HEK293T (cell line): ENCODE results near the gene ACYP1.

Experiments used
- PKNOX1 ChIP-seq: fragments of 450-650 bp; IDR thresholded peaks from 2 replicates; pipeline ENCODE4 v1.6.1; 2016
- ZNF384 ChIP-seq: fragments of 450-650 bp; IDR thresholded peaks from 2 replicates; pipeline ENCODE4 v1.6.1; 2016

- TF ChIP-seq ZNF384 (no peak), PKNOX1 (no peak)
Measured at GRCh38 chr14:75025876-75026275, 37.9 kb downstream of the ACYP1 start.
